ENCODE results near the gene RIBC2.

DNA sequence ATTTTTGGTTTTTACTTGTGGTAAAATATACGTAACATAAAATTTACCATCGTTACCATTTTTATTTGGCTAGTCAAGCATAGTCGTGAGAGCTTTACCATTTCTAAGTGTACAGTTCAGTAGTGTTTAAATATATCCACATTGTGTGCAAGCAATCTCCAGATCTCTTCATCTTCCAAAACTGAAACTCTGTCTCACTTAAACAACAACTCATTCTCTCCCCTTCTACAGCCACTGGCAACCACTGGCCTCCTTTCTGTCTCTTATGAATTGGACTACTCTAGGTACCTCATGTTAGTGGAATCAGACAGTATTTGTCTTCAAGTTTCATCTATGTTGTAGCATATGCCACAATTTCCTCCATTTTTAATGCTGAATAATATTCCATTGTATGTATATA lies 37.5 kb upstream of the RIBC2 start:
- TF ChIP-seq, protein P1, sequence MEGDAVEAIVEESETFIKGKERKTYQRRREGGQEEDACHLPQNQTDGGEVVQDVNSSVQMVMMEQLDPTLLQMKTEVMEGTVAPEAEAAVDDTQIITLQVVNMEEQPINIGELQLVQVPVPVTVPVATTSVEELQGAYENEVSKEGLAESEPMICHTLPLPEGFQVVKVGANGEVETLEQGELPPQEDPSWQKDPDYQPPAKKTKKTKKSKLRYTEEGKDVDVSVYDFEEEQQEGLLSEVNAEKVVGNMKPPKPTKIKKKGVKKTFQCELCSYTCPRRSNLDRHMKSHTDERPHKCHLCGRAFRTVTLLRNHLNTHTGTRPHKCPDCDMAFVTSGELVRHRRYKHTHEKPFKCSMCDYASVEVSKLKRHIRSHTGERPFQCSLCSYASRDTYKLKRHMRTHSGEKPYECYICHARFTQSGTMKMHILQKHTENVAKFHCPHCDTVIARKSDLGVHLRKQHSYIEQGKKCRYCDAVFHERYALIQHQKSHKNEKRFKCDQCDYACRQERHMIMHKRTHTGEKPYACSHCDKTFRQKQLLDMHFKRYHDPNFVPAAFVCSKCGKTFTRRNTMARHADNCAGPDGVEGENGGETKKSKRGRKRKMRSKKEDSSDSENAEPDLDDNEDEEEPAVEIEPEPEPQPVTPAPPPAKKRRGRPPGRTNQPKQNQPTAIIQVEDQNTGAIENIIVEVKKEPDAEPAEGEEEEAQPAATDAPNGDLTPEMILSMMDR (conservative IDR thresholded peaks at IDR 0.05; ENCODE audit: low read depth, low read length), result no peak
- TF ChIP-seq EZH2 (IDR thresholded peaks at IDR 0.05; ENCODE audit: low read length, unreplicated experiment), result no peak

Data from PC-3 (cell line).